HepG2 (cell line): ENCODE results near the gene TRIM8. TPM values are rescaled to one million over a fixed set of nuclear protein-coding genes. Genes with fewer than 3 reads are reported as not detected.

ENCODE experiments used
- ARNT ChIP-seq: fragments of 450-650 bp; IDR thresholded peaks from 2 replicates; pipeline ENCODE4 v1.6.1; 2017
- ASH2L ChIP-seq: fragments of 300-600, 200-600 bp; sonication (generic); IDR thresholded peaks from 2 replicates; pipeline ENCODE4 v1.7.0; 2017; ENCODE audit warnings: low read depth, mild to moderate bottlenecking, moderate library complexity, mixed read lengths, low read length; ENCODE audit not compliant: insufficient read length
- DNMT1 ChIP-seq: sonication (generic); formaldehyde crosslinking; IDR thresholded peaks from 2 replicates; pipeline ENCODE4 v1.5.1; 2020; ENCODE audit warnings: mild to moderate bottlenecking, missing genetic modification reagents
- GLMP ChIP-seq: sonication (generic); formaldehyde crosslinking; IDR thresholded peaks from 2 replicates; pipeline ENCODE4 v1.9.0; 2021; ENCODE audit warnings: missing genetic modification reagents, mild to moderate bottlenecking, borderline replicate concordance
- IKZF1 ChIP-seq: fragments of 450-650 bp; IDR thresholded peaks from 2 replicates; pipeline ENCODE4 v1.7.1; 2016
- NR3C1 ChIP-seq: sonication (generic); formaldehyde crosslinking; IDR thresholded peaks from 2 replicates; pipeline ENCODE4 v1.4.0; 2020; ENCODE audit warnings: missing genetic modification reagents
- PRDM10 ChIP-seq: sonication (generic); formaldehyde crosslinking; IDR thresholded peaks from 2 replicates; pipeline ENCODE4 v1.4.0; 2020; ENCODE audit warnings: low read depth, missing genetic modification reagents
- PREB ChIP-seq: sonication (generic); formaldehyde crosslinking; IDR thresholded peaks from 2 replicates; pipeline ENCODE4 v1.4.0; 2020; ENCODE audit warnings: missing genetic modification reagents
- RXRA ChIP-seq: sonication (generic); formaldehyde crosslinking; IDR thresholded peaks from 2 replicates; pipeline ENCODE4 v1.5.1; 2020; ENCODE audit warnings: missing genetic modification reagents
- SMARCC2 ChIP-seq: fragments of 450-650 bp; IDR thresholded peaks from 2 replicates; pipeline ENCODE4 v1.6.1; 2017; ENCODE audit warnings: antibody characterized with exemption, mild to moderate bottlenecking
- ZNF160 ChIP-seq: sonication (generic); formaldehyde crosslinking; IDR thresholded peaks from 2 replicates; pipeline ENCODE4 v1.8.0; 2022; ENCODE audit warnings: mild to moderate bottlenecking, inconsistent platforms, missing genetic modification reagents
- ZNF773 ChIP-seq: sonication (generic); formaldehyde crosslinking; IDR thresholded peaks from 2 replicates; pipeline ENCODE4 v1.4.0; 2020; ENCODE audit warnings: missing genetic modification reagents, borderline replicate concordance
- ZNF775 ChIP-seq: sonication (generic); formaldehyde crosslinking; IDR thresholded peaks from 2 replicates; pipeline ENCODE4 v1.4.0; 2020; ENCODE audit warnings: missing genetic modification reagents, mild to moderate bottlenecking, moderate library complexity, borderline replicate concordance
- ZSCAN22 ChIP-seq: sonication (generic); formaldehyde crosslinking; IDR thresholded peaks from 2 replicates; pipeline ENCODE4 v1.4.0; 2020; ENCODE audit warnings: mild to moderate bottlenecking, missing genetic modification reagents
- polyA plus RNA-seq, 8 experiments: library from polyadenylated mRNA; depleted of rRNA in 3 of 8; stranded (reverse) in 7 of 8; unstranded in 1 of 8; fragments of >200 nt; fragmentation: Illumina TruSeq in 4 of 8; extraction: Trizol in 4 of 8; gene quantifications; 2 replicates each; pipeline versions ENCODE4 v1.2.1 to v1.2.3, GENCODE V29; 2011 to 2016; ENCODE audit warnings: low read depth in 4 of 8, missing spikeins in 1 of 8, mixed read lengths in 1 of 8; ENCODE audit not compliant: insufficient read depth in 1 of 8
- total RNA-seq, 5 experiments: library from RNA; depleted of rRNA; stranded (reverse); fragments of >200 nt; fragmentation: Illumina TruSeq; extraction: Trizol; gene quantifications; 2 replicates each; pipeline ENCODE4 v1.2.3, GENCODE V29; 2016; ENCODE audit warnings: low read depth in 1 of 5
- TF ChIP-seq, protein P1 (sequence below): sonication (generic); formaldehyde crosslinking; IDR thresholded peaks from 2 replicates; pipeline ENCODE4 v1.5.0; 2020; ENCODE audit warnings: mild to moderate bottlenecking, missing genetic modification reagents
- TF ChIP-seq, protein P2 (sequence below): sonication (generic); formaldehyde crosslinking; IDR thresholded peaks from 2 replicates; pipeline ENCODE4 v1.5.0; 2020; ENCODE audit warnings: mild to moderate bottlenecking, missing genetic modification reagents

The TRIM8 gene
- total and polyA plus RNA-seq, 2 of the 13 experiments (the other 11 are each of a cell fraction or from before 2014, with no cell fraction given) = 38.9 to 66.5 TPM

GRCh38 chr10:102660888-102661657, 16.8 kb downstream of the TRIM8 start (continued):
- TF ChIP-seq PRDM10 (CRISPR knock-in tag) (peak; percentile 61; the same call in 1 of the 2 replicates), NR3C1 (CRISPR knock-in tag) (no peak), GLMP (CRISPR knock-in tag) (no peak), ARNT (no peak), RXRA (CRISPR knock-in tag) (peak; percentile 72), ASH2L (peak; percentile 52), ZNF775 (CRISPR knock-in tag) (no peak; the same call in 1 of the 2 replicates), IKZF1 (no peak), ZSCAN22 (CRISPR knock-in tag) (no peak), PREB (CRISPR knock-in tag) (no peak), ZNF160 (CRISPR knock-in tag) (peak; percentile 32; the same call in 1 of the 2 replicates), SMARCC2 (no peak), ZNF773 (CRISPR knock-in tag) (no peak), DNMT1 (CRISPR knock-in tag) (no peak)
- TF ChIP-seq, protein P1, sequence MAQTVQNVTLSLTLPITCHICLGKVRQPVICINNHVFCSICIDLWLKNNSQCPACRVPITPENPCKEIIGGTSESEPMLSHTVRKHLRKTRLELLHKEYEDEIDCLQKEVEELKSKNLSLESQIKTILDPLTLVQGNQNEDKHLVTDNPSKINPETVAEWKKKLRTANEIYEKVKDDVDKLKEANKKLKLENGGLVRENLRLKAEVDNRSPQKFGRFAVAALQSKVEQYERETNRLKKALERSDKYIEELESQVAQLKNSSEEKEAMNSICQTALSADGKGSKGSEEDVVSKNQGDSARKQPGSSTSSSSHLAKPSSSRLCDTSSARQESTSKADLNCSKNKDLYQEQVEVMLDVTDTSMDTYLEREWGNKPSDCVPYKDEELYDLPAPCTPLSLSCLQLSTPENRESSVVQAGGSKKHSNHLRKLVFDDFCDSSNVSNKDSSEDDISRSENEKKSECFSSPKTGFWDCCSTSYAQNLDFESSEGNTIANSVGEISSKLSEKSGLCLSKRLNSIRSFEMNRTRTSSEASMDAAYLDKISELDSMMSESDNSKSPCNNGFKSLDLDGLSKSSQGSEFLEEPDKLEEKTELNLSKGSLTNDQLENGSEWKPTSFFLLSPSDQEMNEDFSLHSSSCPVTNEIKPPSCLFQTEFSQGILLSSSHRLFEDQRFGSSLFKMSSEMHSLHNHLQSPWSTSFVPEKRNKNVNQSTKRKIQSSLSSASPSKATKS (CRISPR knock-in tag) = no peak
- TF ChIP-seq, protein P2, sequence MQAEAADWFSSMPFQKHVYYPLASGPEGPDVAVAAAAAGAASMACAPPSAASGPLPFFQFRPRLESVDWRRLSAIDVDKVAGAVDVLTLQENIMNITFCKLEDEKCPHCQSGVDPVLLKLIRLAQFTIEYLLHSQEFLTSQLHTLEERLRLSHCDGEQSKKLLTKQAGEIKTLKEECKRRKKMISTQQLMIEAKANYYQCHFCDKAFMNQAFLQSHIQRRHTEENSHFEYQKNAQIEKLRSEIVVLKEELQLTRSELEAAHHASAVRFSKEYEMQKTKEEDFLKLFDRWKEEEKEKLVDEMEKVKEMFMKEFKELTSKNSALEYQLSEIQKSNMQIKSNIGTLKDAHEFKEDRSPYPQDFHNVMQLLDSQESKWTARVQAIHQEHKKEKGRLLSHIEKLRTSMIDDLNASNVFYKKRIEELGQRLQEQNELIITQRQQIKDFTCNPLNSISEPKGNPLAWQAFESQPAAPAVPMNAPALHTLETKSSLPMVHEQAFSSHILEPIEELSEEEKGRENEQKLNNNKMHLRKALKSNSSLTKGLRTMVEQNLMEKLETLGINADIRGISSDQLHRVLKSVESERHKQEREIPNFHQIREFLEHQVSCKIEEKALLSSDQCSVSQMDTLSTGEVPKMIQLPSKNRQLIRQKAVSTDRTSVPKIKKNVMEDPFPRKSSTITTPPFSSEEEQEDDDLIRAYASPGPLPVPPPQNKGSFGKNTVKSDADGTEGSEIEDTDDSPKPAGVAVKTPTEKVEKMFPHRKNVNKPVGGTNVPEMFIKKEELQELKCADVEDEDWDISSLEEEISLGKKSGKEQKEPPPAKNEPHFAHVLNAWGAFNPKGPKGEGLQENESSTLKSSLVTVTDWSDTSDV (CRISPR knock-in tag) = no peak
